Ureter (tissue), 1 donor: ENCODE measurements around the gene LRRC58. TPM values are rescaled to one million over a fixed set of nuclear protein-coding genes. Genes with fewer than 3 reads are reported as not detected.
"Not testable (repeated sequence)": the region's sequence is repeated elsewhere in the genome, so short reads cannot be mapped to it uniquely, and the experiment has no call there.

Experiments
- DNase-seq: peaks from one replicate; pipeline ENCODE4 v3.0.0-alpha.2; 2020; ENCODE audit warnings: low spot score
- total RNA-seq: library from RNA; stranded (reverse); gene quantifications from one replicate; pipeline ENCODE4 v1.2.4, GENCODE V29; 2023
- donor health status: DM: yes; HTN: yes; CAD: no.

LRRC58 gene
- total RNA-seq = 22.3 TPM

DNA sequence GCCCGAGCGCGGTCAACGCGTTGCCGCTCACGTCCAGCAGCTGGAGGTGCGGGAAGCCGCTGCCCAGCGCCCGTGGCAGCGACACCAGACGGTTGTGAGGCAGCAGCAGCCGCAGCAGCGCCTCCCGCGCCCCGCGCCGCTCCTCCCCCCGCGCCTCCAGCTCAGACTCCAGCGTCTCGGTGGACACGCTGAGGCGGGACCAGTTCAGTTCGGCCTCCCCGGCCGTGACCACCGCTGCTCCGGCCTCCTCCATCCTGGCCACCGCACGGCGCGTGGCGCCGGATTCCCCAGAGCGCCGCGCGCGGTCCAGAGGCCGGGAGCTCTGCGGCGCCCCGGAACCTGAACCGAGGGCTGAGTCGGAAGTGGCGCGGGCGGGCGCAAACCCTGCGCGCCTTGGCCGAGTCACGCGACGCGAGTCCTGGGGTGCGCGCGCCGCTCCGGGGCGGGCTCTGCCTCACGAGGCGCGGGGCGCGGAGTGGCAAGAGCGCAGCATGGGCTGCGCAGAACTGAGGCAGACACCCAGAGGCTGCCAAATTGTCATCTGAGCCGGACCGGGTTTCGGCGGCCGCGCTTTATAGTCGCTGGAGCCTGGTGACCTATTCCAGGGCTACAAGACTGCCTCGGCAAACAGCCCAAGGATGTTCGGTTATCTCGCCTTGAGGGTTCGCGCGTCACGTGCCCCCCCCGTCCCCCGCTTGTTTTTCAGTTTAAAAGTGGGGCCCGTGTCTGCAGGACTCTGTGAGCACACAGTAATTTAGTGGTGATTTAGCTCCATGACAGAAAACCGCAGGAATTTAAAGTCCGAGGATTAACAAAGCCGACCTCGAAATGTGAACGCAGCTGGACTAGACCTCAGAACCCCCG lies at the start of gene LRRC58:
TSS of gene LRRC58 (minus strand) at position 364 of the 864 bp plus-strand sequence. CDS start at position 253, 111 bp downstream.
- peak; percentile 88 for DNase-seq

DNA sequence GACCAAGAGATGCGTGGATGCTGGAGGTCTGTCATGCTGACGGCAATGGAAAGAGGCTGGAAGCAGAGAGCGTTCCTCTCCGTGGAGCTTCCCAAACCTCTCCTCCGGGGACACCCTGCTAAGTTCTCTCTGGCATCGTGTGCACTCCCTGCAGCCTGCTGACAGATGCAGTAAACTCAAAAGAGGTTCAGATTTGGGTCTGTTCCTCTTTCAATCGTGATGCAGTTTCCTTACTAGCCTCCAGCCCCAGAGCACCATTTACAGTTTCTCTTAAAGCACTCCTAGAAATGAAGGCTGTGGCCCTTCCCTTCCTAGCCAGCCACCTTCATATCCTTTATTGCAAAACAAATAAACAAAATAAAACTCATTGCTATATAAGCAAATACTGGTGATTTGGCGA lies 47.3 kb upstream of the LRRC58 start:
- no peak for DNase-seq

DNA sequence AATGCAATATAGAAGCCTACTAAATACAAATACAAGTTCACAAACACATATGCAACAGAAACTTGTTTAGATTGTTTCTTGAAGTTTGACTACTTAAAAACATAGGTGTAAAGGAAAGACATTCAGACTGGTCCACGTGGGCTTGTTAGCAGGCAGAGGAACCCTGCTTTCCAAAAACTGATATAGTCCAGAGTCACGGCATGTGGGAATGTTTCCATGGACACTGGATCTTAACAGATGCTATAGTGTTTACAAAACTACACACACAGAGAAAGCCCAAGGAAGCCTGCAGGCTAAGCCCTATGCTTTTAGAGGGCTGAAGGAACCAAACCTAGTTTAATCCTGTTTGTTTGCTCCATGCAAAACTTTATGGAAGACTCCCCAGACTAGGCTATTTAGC lies 45.2 kb upstream of the LRRC58 start:
- DNase-seq = no peak

DNA sequence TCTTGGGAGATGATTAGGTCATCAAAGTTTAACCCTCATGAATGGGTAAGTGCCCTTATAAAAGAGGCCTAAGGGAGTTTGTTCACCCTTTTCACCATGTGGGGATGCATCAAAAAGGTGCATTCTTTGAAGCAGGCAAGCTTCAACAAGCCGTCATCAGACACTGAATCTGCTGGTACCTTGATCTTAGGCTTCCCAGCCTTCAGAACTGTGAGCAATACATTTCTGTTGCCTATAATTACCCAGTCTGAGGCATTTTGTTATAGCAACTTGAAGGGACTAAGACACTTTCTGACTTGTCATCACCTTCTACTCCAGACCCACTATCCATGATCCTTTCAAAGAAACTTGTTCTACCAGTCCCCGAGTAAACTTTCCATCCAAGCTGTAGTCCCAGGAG lies 44.6 kb upstream of the LRRC58 start:
- no peak for DNase-seq

DNA sequence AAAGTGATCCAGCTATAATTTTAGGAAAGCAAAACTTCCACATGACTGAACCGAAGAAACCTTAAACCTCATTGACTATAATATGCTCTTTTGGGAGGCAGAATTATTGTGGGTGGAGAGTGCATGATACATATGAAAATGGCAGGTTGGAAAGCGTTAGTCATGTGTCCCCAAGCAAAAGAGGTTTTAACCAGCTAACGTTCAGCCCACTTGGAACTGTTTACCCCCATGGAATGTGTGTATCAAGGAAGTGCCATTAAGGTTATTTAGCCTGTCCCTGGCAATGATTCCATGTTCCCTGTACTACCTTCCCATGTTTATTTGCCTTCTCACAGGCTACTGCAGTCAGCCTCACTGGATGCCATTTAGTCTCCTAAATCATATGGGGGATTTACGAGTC lies 44.1 kb upstream of the LRRC58 start:
- no peak for DNase-seq

DNA sequence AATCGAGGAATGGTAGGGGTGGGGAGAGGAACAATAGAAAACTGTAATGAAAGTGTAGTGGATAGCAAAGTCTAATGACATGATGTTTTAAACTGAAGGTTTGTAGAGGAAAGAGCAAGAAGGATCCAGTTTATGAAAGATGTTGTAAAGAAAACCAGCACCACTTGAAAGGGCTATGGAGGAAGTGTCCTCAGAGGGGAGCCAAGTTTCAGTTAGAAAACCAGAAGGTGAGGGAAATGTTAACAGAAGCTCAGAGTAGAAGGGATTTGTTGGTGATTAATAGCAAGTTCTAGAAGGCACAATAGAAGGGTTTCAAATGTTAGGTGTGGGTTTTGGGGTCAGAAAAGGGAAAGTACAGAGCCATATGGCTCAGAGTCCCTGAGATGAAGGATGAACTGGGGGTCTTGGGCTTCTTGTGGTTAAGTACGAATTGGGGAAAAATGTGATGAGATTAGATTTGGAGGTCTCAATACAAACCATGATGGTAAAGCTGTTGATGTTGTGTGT lies 33.8 kb upstream of the LRRC58 start:
- no peak for DNase-seq

DNA sequence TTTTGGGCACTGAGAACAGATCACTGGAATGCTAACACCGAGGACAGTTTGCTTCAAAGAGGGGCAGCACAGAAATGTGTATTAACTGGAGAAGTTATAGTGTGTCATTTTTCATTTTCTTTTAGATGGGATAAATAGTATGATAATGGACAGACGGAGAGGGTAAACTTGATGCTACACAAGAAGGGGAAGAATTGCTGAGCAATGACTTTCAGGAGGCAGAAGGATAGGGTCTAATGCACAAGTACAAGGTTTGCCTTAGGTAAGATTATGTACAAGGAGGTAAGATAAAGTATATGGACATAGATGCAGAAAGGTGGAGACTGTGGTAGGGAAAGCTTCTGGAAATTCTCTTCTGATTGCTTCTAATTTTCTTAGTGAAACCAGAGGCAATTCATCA lies 32.3 kb upstream of the LRRC58 start:
- DNase-seq = no peak

DNA sequence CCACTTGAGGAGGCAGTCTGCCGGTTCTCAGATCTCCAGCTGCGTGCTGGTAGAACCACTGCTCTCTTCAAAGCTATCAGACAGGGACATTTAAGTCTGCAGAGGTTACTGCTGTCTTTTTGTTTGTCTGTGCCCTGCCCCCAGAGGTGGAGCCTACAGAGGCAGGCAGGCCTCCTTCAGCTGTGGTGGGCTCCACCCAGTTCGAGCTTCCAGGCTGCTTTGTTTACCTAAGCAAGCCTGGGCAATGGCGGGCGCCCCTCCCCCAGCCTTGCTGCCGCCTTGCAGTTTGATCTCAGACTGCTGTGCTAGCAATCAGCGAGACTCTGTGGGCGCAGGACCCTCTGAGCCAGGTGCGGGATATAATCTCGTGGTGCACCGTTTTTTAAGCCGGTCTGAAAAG lies 28.8 kb upstream of the LRRC58 start:
- DNase-seq = not testable (repeated sequence)

DNA sequence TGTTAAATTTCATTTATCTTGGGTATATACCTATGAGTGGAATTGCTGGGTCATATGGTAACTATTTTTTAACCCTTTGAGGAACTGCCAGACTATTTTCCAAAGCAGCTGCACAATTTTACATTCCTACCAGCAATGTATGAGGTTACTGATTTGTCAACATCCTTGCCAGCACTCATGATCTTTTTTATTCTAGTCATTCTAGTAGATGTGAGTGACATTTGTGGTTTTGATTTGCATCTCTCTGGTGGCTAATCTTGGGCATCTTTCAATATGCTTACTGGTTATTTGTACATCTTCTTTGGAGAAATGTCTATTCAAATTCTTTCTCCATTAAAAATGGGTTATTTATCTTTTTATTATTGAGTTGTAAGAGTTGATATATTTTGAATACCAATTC lies 21.3 kb upstream of the LRRC58 start:
- DNase-seq = no peak

DNA sequence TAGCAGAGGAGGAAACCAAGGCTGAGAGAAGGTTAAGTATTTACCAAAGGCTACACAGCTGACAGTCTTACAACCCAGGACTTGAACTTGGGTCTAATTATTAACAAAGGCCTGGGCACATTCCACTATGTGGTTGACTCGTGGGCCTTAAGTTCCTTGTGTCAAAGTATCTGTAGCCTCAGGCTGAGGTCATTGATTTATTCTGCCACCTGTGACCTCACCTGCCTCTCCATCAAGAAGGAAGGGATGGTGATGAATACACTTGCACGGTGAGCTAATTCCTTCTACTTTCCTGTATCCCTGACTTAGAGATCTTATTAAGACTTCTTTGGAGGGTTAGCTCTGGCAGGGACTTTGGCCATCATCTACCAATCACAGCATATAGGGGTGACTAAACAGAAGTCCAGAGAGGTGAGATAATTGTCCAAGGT lies 19.9 kb upstream of the LRRC58 start:
- no peak for DNase-seq

DNA sequence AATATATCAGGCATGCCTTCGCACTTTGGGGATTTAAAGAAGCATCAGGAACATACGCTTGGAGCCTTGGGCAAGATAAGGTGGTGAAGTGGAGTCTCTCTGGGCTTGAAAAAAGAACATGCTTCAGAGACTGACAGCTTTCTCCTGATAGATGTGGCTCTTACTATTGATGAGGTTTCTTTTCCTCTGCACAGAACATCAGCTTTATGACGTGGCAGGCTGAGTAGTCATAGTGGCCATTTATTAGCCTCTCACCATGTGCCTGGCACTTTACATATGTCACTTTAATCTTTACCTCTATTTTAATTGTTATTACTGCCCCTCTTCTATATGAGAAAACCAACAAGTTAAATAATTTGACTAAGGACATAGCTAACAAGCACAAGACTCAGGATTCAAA lies 19.0 kb upstream of the LRRC58 start:
- DNase-seq = no peak

DNA sequence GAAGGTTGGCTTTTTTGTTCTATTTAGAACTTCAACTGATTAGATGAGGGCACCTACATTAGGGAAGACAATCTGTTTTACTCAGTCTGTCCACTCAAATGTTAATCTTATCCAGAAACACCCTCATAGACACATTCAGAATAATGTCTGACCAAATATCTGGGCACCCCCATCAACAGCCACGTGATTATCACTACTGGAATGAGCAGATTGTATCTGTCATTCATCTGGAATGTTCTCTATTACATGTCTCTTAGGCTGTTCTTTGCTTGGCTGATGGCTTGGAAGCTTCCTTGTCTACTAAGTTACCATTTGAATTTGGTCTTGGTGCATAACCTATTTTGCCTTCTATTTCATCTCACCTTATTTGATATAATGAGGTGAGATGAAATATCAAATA lies 15.7 kb upstream of the LRRC58 start:
- no peak for DNase-seq

DNA sequence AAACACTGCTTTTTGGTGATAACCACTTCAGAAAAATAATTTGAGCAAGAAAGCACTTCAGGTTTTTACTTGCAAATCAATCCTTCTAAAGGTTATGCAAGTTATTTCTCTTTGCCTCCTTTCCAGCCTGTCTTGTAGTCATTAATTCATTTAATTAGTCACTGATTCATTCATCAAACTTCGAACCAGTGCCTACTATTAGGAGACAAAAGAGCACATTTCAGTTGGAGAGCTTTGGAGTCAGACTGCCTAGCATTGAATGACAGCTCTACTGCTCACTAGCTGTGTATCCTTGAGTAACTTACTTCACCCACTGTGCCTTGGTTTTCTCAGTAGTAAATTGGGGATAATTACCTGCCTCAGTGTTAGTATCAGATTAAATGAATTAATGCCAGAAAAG lies 14.9 kb upstream of the LRRC58 start:
- no peak for DNase-seq

DNA sequence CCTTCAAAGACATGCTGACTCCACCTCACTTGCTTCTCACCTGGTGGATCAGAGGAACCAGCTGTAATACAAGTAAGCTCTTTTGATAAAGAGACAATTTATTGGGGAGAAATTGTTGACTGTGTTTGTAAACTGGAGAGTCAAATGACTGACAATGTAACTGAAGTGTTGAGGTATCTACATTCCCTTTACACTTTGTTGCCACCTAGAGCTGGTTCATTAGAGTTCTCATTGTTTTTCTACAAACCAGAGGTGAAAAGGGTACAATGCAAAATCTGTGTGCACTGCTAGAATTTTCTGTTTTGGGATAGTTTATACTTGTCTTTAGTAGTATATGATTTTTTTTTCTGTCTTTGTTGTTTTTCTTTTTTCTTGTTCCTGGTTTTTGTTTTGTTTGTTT lies 8.7 kb upstream of the LRRC58 start:
- DNase-seq = no peak

DNA sequence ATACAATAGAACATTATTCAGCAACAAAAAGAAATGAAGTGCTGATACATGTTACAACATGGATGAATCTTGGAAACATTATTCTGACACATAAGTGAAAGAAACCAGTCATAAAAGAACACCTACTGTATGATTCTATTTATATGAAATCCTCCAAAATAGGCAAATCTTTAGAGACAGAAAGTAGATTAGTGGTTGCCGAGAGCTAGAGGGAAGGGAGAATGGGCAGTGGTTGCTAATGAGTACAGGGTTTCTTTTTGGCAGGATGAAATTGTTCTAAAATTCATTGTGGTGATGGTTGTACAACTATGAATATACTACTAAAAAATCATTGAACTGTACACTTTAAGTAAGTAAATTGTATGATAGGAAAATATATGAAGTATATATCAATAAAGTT lies 6.3 kb upstream of the LRRC58 start:
- DNase-seq = no peak

DNA sequence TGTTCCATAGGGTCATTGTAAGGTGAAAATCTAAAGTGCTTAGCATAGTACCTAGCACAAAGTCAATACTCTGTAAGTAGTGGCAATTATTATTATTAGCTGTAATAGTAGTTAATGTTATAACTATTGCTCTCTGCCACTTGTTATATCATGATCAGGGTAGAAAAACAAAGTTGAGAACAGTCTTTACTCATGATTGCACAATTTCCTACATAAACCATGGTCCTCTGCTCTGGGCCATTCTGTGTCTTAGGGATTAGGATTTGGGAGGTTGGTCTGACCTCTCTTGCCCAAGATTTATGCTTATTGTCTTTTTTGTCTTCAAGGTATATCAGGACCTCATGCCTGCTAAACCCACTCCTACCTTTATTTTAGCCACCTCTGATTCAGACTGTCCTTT lies 4.3 kb upstream of the LRRC58 start:
- DNase-seq = no peak

DNA sequence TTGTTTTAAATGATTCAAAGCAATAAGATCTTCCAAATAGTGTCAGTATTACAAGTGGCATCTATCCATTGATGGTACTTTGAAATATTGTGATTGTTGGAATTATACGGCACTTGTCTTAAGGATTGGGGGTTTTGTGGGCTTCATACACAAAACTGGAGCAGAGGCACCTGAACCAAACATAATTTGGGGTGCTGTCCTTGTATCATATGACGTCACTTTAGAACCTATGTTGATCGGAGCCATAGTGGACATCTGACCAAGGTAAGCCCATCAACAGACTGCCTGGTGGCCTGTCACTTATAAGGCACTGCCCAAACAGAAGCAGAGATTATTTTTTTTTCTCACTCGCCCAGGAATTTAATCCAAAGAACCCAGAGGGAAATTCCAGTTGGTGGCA lies 2.9 kb upstream of the LRRC58 start:
- no peak for DNase-seq

DNA sequence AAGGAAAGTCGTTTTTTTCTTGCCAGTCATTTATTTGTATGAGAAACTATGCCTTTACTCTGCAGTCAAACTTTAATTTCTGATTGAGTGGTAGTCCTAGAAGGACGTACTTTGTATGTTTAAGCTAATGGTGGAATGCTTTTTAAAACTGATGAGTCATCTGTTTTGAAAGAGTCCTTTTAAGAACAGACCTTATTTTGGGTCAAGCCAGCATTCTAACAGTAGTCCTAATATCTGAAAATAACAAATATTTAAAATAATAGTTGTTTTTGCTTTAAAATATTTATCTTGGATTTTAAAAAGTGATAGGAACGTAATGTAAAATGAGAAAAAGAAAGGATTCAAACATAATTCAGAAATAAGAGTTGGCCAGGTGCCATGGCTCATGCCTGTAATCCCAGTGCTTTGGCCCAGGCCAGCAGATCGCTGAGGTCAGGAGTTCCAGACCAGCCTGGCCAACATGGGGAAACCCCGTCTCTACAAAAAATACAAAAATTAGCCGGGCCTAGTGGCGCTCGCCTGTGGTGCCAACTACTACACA lies 1.3 kb upstream of the LRRC58 start:
- DNase-seq = no peak

DNA sequence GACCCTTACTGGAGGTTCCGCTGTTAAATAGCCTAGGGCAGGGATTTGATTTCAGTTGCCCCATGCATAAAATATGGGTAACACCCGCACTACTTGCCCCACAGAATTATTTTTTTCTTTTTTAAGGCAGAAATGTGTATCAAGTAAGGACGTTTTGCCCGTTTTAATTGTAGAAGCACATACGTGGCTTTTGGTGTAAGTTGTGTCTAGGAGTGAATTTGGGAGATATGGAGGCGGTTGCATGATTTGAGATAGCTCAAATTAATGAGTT lies 636 bp upstream of the LRRC58 start:
- no peak for DNase-seq

DNA sequence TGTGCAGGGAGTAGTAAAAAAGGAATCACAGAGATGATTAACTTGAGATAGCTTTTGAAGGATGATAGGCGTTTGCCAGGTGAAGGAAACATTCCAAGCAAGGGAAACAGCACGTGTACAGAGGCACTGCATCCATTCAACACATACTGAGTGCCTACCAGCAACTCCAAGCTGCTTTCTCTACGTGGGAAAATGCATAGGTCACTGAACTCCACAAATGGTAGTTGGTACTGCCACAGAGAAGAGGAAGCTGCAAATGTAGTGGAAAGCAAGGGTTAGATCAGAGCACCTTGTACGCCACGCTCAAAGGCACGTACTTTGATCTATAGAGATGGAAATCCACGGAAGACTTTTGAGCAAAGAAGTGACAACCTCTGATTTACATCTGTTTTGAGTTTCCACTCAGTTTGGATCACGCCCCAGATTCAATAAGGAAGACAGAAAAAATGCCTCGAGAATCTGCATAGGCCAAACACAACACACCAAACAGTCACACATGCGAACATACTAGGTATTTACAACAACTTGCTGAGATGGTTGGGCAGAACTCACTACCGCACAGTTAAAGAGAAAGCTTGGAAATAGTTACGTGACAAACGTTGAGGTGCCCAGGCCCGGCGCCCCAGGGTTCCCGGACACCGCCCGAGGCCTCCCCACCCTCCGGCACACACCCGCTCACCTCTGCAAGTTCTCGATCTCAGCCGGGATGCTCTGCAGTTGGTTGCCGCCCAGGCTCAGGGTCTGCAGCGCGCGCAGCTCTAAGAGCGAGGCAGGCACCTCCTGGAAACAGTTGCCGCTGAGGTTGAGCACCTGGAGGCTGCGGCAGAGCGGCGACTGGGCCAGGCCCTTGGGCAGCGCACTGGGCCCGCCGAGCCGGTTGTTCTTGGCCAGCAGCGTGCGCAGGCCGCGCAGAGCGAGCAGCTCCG lies 826 bp downstream of the LRRC58 start:
- no peak for DNase-seq

DNA sequence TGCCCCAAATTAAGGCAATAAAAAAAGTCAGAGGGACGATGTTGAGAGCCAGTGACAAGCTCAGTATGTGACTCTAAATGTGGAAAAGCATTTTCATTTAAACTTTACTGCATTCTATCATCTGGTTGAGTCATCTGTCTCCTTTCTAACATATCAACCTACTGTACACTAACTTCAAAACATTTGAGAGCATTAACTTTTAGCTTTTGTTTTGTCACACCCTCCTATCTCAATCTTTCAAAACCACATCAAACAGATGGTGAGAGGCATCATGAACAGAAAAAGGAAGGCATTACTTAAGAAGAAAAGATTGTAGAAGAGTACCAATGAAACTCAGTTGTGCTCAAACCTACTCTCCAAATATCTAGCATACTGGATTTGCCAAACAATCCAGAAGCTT lies 4.8 kb downstream of the LRRC58 start:
- no peak for DNase-seq

DNA sequence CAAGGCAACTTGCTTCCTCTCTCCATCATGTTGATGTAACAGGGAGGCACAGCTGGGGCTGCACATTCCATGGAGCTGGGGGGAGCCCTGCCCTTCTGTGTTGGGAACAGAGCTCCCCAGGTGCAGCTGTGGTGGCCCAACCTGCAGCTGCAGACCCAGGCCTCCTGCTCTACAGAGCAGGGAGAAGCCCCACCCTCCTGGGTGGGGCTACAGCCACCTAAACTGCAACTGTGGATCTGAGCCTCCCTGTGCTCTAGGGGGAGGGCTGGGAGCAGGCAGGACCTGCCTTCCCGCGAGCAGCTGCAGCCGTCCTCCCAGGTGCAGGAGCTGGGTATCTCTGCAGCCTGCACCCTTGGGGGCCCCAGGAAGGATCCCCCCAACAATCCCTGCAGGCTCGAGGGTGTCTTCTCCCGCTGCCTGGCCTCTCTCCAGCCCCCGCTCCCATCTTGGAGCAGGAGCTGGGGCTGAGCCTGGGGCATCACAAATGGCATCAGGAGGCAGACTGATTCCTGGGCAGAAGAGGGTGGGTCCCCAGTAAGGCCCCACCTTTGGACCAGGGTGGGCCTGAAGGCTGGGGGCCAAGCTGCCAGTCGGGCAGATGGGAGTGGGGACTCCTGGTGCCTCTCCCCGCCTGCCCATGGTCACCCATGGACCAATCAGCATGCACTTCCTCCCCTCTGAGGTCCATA lies 7.4 kb downstream of the LRRC58 start:
- no peak for DNase-seq
